RWPE1 (cell line): ENCODE data around the gene MANSC1.

ENCODE experiments used
- CTCF ChIA-PET: fragments of 350-600 bp; sonication (Branson Sonifier 250); formaldehyde crosslinking; extraction: SDS; loops from one replicate; lab custom pipeline; 2021; lab: Yijun Ruan, JAX
- POLR2A ChIA-PET: fragments of 400-600 bp; formaldehyde crosslinking; extraction: SDS; loops from one replicate; lab custom pipeline; 2020; ENCODE audit warnings: antibody characterized with exemption; ENCODE audit not compliant: low non-redundant PET; lab: Yijun Ruan, JAX
- DNase-seq: peaks from one replicate; pipeline ENCODE4 v3.0.0; 2012; ENCODE audit warnings: low spot score
- H3K27ac ChIP-seq: fragments of 450-650 bp; 2 replicates; pipeline ENCODE4 v1.5.1; 2017
- TF ChIP-seq, protein P1 (sequence below): fragments of 450-650 bp; conservative IDR thresholded peaks from 2 replicates; pipeline ENCODE4 v1.5.1; 2017; ENCODE audit warnings: low read depth, mild to moderate bottlenecking

MANSC1 gene

GRCh38 chr12:12331896-12332295, 18.1 kb downstream of the MANSC1 start:
- no peak overlapping the region for H3K27ac ChIP-seq
- ChIA-PET CTCF (interaction anchor here (0.7 kb wide), 1 partner anchor 9 kb away, joined by 3 read pairs; no protein-coding TSS in a partner anchor), POLR2A (no interaction called here)
- DNase-seq, result peak; percentile 29
- TF ChIP-seq, protein P1, sequence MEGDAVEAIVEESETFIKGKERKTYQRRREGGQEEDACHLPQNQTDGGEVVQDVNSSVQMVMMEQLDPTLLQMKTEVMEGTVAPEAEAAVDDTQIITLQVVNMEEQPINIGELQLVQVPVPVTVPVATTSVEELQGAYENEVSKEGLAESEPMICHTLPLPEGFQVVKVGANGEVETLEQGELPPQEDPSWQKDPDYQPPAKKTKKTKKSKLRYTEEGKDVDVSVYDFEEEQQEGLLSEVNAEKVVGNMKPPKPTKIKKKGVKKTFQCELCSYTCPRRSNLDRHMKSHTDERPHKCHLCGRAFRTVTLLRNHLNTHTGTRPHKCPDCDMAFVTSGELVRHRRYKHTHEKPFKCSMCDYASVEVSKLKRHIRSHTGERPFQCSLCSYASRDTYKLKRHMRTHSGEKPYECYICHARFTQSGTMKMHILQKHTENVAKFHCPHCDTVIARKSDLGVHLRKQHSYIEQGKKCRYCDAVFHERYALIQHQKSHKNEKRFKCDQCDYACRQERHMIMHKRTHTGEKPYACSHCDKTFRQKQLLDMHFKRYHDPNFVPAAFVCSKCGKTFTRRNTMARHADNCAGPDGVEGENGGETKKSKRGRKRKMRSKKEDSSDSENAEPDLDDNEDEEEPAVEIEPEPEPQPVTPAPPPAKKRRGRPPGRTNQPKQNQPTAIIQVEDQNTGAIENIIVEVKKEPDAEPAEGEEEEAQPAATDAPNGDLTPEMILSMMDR, result no peak

- H3K27ac ChIP-seq, result no peak overlapping the region
- DNase-seq, result no peak
- TF ChIP-seq, protein P1, result no peak
- ChIA-PET POLR2A (no interaction called here), CTCF (interaction anchor here (0.7 kb wide), 1 partner anchor 8 kb away, joined by 3 read pairs; no protein-coding TSS in a partner anchor)
Measured at GRCh38 chr12:12331244-12331771, 18.7 kb downstream of the MANSC1 start.

DNA sequence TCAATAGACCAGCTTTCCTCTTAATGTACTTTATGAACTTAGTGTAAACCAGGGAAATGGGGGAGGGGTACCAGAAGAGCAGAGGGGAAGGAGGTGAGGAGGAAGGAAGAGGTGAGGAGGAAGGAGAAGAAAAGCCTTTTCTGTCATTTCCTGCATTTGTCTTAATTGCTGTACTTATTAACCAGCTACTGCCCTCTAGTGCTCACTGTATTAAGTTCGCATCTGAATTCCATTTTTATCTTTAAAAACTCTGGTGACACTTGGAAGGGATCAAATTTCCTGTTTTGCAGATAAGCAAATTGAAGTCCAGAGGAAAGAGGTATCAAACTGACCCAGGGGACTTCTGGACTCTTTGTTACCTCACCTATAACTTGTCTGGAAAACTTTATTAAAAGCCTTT, 22.2 kb downstream of the MANSC1 start:
- no peak overlapping the region for H3K27ac ChIP-seq
- peak; percentile 30 for DNase-seq
- ChIA-PET POLR2A (interaction anchor here (0.6 kb wide), 1 partner anchor 70 kb away, joined by 4 read pairs; no protein-coding TSS in a partner anchor), CTCF (interaction anchor here (0.6 to 1.9 kb wide), 12 partner anchors 11 to 754 kb away, joined by 3 to 8 read pairs (median 3); partner anchors contain the start of gene MANSC1)
- TF ChIP-seq, protein P1, result peak; percentile 61

DNA sequence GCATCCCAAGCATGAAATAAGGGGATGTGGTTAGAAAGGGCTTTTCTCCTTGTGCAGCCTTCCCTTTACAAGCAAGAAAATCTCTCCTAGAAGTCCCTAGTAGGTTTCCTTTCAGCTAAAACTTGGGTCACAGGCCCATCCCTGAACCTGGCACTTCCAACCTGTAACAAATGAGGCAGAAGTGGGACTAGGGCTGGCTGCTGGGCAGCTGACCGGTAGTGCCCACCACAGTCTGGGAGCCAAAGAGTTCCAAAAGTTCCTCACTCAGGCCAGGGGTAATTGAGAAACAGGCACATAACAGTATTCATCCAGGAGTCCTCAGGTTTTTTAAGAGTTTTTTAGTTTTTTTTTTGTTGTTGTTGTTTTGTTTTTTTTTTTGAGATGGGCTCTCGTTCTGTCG, 23.8 kb downstream of the MANSC1 start:
- POLR2A ChIA-PET, result no interaction called here
- TF ChIP-seq, protein P1, result no peak
- CTCF ChIA-PET, result interaction anchor here (0.6 to 1.2 kb wide), 4 partner anchors 10 to 276 kb away, joined by 3 to 6 read pairs (median 4); no protein-coding TSS in a partner anchor
- DNase-seq, result no peak
- H3K27ac ChIP-seq, result no peak overlapping the region

- no peak for DNase-seq
- ChIA-PET POLR2A (no interaction called here), CTCF (no interaction called here)
- no peak overlapping the region for H3K27ac ChIP-seq
- TF ChIP-seq, protein P1, result no peak
Measured at GRCh38 chr12:12323591-12323990, 26.5 kb downstream of the MANSC1 start.

- H3K27ac ChIP-seq, result no peak overlapping the region
- CTCF ChIA-PET, result interaction anchor here (0.6 kb wide), 1 partner anchor 9 kb away, joined by 3 read pairs; no protein-coding TSS in a partner anchor
- no peak for DNase-seq
- TF ChIP-seq, protein P1, result no peak
- POLR2A ChIA-PET, result no interaction called here
Measured at GRCh38 chr12:12323118-12323517, 26.9 kb downstream of the MANSC1 start.
